Spleen (tissue), 11 donors: ENCODE measurements around the gene HTR3B. TPM values are rescaled to one million over a fixed set of nuclear protein-coding genes. Genes with fewer than 3 reads are reported as not detected.

ENCODE experiments used
- DNase-seq: peaks from one replicate; pipeline ENCODE4 v3.0.0-alpha.2; 2020
- H3K27ac ChIP-seq, 8 donors: fragments of 200-600 bp; sonication (generic) in 7 of 8; 1 replicate in 4 of 8; 2 replicates in 4 of 8; pipeline versions ENCODE4 v1.5.0 to v1.8.0; 2016 to 2021; ENCODE audit warnings: inconsistent platforms in 4 of 8, mild to moderate bottlenecking in 4 of 8, moderate library complexity in 1 of 8
- H3K27me3 ChIP-seq, 7 donors: fragments of 200-600 bp; sonication (generic) in 6 of 7; replicated peaks in 1 of 7; 1 replicate in 4 of 7; 2 replicates in 3 of 7; pipeline versions ENCODE4 v1.5.0 to v1.8.0; 2016 to 2021; ENCODE audit warnings: inconsistent platforms in 3 of 7, mild to moderate bottlenecking in 1 of 7
- H3K36me3 ChIP-seq, 6 donors: fragments of 200-600 bp; sonication (generic) in 5 of 6; 1 replicate in 4 of 6; 2 replicates in 2 of 6; pipeline versions ENCODE4 v1.5.0 to v1.8.0; 2016 to 2021; ENCODE audit warnings: inconsistent platforms in 2 of 6
- H3K4me1 ChIP-seq, 6 donors: fragments of 200-600 bp; sonication (generic) in 5 of 6; 1 replicate in 3 of 6; 2 replicates in 3 of 6; pipeline versions ENCODE4 v1.5.0 to v1.8.0; 2016 to 2021; ENCODE audit warnings: inconsistent platforms in 3 of 6
- H3K4me3 ChIP-seq, 8 donors: fragments of 200-600 bp; sonication (generic) in 7 of 8; 1 replicate in 4 of 8; 2 replicates in 4 of 8; pipeline versions ENCODE4 v1.5.0 to v1.8.0; 2016 to 2021; ENCODE audit warnings: inconsistent platforms in 4 of 8, mild to moderate bottlenecking in 4 of 8, moderate library complexity in 2 of 8
- H3K9me3 ChIP-seq, 8 donors: fragments of 200-600 bp; sonication (generic) in 7 of 8; 1 replicate in 4 of 8; 2 replicates in 4 of 8; pipeline versions ENCODE4 v1.5.0 to v1.8.0; 2016 to 2021; ENCODE audit warnings: inconsistent platforms in 4 of 8
- CTCF ChIP-seq, 11 experiments: fragments of 200-600 bp in 7 of 11; fragments of 450-650 bp in 4 of 11; sonication (generic) in 4 of 11; IDR thresholded peaks in 8 of 11; conservative IDR thresholded peaks in 3 of 11; 1 replicate in 7 of 11; 2 replicates in 4 of 11; pipeline versions ENCODE4 v1.4.0 to v1.8.0; 2016 to 2021; ENCODE audit warnings: antibody characterized with exemption in 11 of 11, inconsistent platforms in 4 of 11, mild to moderate bottlenecking in 1 of 11
- POLR2A ChIP-seq, 3 donors: fragments of 450-650 bp; IDR thresholded peaks; one replicate each; pipeline ENCODE4 v1.5.1; 2017; ENCODE audit warnings: antibody characterized with exemption in 3 of 3, mild to moderate bottlenecking in 1 of 3
- POLR2AphosphoS5 ChIP-seq, 3 donors: sonication (generic); formaldehyde crosslinking; IDR thresholded peaks; one replicate each; pipeline ENCODE4 v1.5.1; 2017; ENCODE audit warnings: antibody characterized with exemption in 3 of 3
- WGBS, 5 donors: extraction: QIAGEN DNeasy Blood & Tissue Kit in 3 of 5; methylation state at CpG; one replicate each; pipeline versions ENCODE4 v1.1.5 to v1.1.7; 2013 to 2018; 5-methylcytosine and 5-hydroxymethylcytosine counted together
- intact Hi-C: fragments of 100-400 bp; cut with DNase I; formaldehyde crosslinking; loops from one replicate; pipeline ENCODE4 v1.15.0; 2023; ENCODE audit warnings: low total_unique reads
- polyA plus RNA-seq, 3 donors: library from polyadenylated mRNA; stranded (reverse); fragments of 200-250 nt; gene quantifications; one replicate each; pipeline ENCODE4 v1.2.1, GENCODE V29; 2013
- total RNA-seq, 7 donors: library from RNA; depleted of rRNA in 3 of 7; stranded (reverse); fragments of >200 nt in 3 of 7; fragmentation: NEBNext Ultra II Directional in 4 of 7; extraction: Animal tissue kit (Norgen Biotek cat#: 25700) in 4 of 7; gene quantifications; one replicate each; pipeline versions ENCODE4 v1.1.0 to v1.2.1, GENCODE V29; 2016 to 2021
- donor health status: healthy with polysubstance abuse.
- donor health status: DM: no; HTN: no; CAD: no; lungs with moderate emphysema.
- donor health status: DM: no; HTN: no; CAD: no.
- donor health status: Bipolar disorder and iron deficiency.
- donor health status: healthy.
- donor health status: DM: no; HTN: no; CAD: no.
- donor health status: DM: yes; HTN: yes; CAD: no.

Gene HTR3B
- total and polyA plus RNA-seq, 10 donors, result not detected

GRCh38 chr11:113881856-113882255, 22.7 kb upstream of the HTR3B start:
- no peak overlapping the region for H3K4me3 ChIP-seq
- no peak for DNase-seq
- H3K27ac ChIP-seq, result no peak overlapping the region
- TF ChIP-seq CTCF (IDR thresholded peaks at IDR 0.05 in 8 of 11, conservative IDR thresholded peaks at IDR 0.05 in 3 of 11) (no peak), POLR2AphosphoS5 (IDR thresholded peaks at IDR 0.05) (no peak), POLR2A (IDR thresholded peaks at IDR 0.05) (no peak)
- 91 to 97% (median 94%) methylated on average over 1 of the region's 1 CpG for WGBS, 5 donors
- H3K4me1 ChIP-seq, result peaks cover 0 to 9% (median 0%) of the 10 kb centered on the region in 6 donors
- H3K36me3 ChIP-seq, result no peaks in the 10 kb centered on the region
- intact Hi-C loops, result no loop called here
- no peaks in the 10 kb centered on the region for H3K9me3 ChIP-seq
- no peaks in the 10 kb centered on the region for H3K27me3 ChIP-seq

GRCh38 chr11:113884361-113884836, 20.2 kb upstream of the HTR3B start:
- WGBS, 5 donors, result 80 to 91% (median 82%) methylated on average over 7 of the region's 7 CpGs
- DNase-seq, result no peak
- intact Hi-C loops, result no loop called here
- no peak overlapping the region for H3K4me3 ChIP-seq
- no peak overlapping the region for H3K27ac ChIP-seq
- H3K9me3 ChIP-seq, result no peaks in the 10 kb centered on the region
- no peaks in the 10 kb centered on the region for H3K36me3 ChIP-seq
- H3K4me1 ChIP-seq, result no peaks in the 10 kb centered on the region
- TF ChIP-seq CTCF (IDR thresholded peaks at IDR 0.05 in 8 of 11, conservative IDR thresholded peaks at IDR 0.05 in 3 of 11), result no peak
- TF ChIP-seq POLR2AphosphoS5 (IDR thresholded peaks at IDR 0.05), result no peak
- no peak for TF ChIP-seq POLR2A (IDR thresholded peaks at IDR 0.05)
- H3K27me3 ChIP-seq, result no peaks in the 10 kb centered on the region

- no peak overlapping the region for H3K4me3 ChIP-seq
- H3K4me1 ChIP-seq, result no peaks in the 10 kb centered on the region
- intact Hi-C loops, result no loop called here
- no peak for DNase-seq
- no peaks in the 10 kb centered on the region for H3K36me3 ChIP-seq
- H3K27me3 ChIP-seq, result no peaks in the 10 kb centered on the region
- no peak for TF ChIP-seq CTCF (IDR thresholded peaks at IDR 0.05 in 8 of 11, conservative IDR thresholded peaks at IDR 0.05 in 3 of 11)
- TF ChIP-seq POLR2AphosphoS5 (IDR thresholded peaks at IDR 0.05), result no peak
- TF ChIP-seq POLR2A (IDR thresholded peaks at IDR 0.05), result no peak
- H3K27ac ChIP-seq, result no peak overlapping the region
- 78 to 92% (median 81%) methylated on average over 6 of the region's 6 CpGs for WGBS, 5 donors
- no peaks in the 10 kb centered on the region for H3K9me3 ChIP-seq
Observed at GRCh38 chr11:113885897-113886296, 18.7 kb upstream of the HTR3B start.

GRCh38 chr11:113888848-113889247, 15.7 kb upstream of the HTR3B start:
- no peak for DNase-seq
- Histone ChIP-seq H3K36me3 (no peaks in the 10 kb centered on the region), H3K27me3 (no peaks in the 10 kb centered on the region), H3K4me1 (no peaks in the 10 kb centered on the region), H3K9me3 (no peaks in the 10 kb centered on the region), H3K27ac (no peak overlapping the region), H3K4me3 (no peak overlapping the region)
- TF ChIP-seq POLR2A (IDR thresholded peaks at IDR 0.05), result no peak
- no peak for TF ChIP-seq POLR2AphosphoS5 (IDR thresholded peaks at IDR 0.05)
- TF ChIP-seq CTCF (IDR thresholded peaks at IDR 0.05 in 8 of 11, conservative IDR thresholded peaks at IDR 0.05 in 3 of 11), result no peak
- intact Hi-C loops, result no loop called here
